Neural cell (in vitro differentiated cells): Measurements from ENCODE around the gene SALL2. TPM values are rescaled to one million over a fixed set of nuclear protein-coding genes. Genes with fewer than 3 reads are reported as not detected.

ENCODE experiments used
- H2AFZ ChIP-seq: fragments of 200-600, 300-800 bp; sonication (generic), shearing (Covaris generic); 2 replicates; pipeline ENCODE4 v1.6.0; 2014; ENCODE audit warnings: low read depth, mild to moderate bottlenecking, antibody characterized with exemption, low read length, moderate library complexity
- H3F3A ChIP-seq: fragments of 200-600 bp; shearing (Covaris generic); 2 replicates; pipeline ENCODE4 v1.6.1; 2016; ENCODE audit warnings: mild to moderate bottlenecking, moderate library complexity, mixed read lengths, antibody characterized with exemption, low read length; ENCODE audit not compliant: insufficient read depth, poor library complexity, severe bottlenecking
- H3K27ac ChIP-seq: fragments of 200-600, 300-800 bp; sonication (generic), shearing (Covaris generic); 2 replicates; pipeline ENCODE4 v1.5.1; 2014; ENCODE audit warnings: mild to moderate bottlenecking, low read length, moderate library complexity
- H3K27me3 ChIP-seq: fragments of 300-800, 200-600 bp; sonication (generic), shearing (Covaris generic); 2 replicates; pipeline ENCODE4 v1.6.0; 2014; ENCODE audit warnings: mild to moderate bottlenecking, low read depth, low read length, moderate library complexity; ENCODE audit not compliant: insufficient read depth
- H3K36me3 ChIP-seq: fragments of 300-800, 200-600 bp; sonication (generic), shearing (Covaris generic); 2 replicates; pipeline ENCODE4 v1.5.1; 2014; ENCODE audit warnings: mild to moderate bottlenecking, antibody characterized with exemption, low read length, moderate library complexity; ENCODE audit not compliant: insufficient read depth
- H3K4me2 ChIP-seq: fragments of 300-800, 200-600 bp; sonication (generic), shearing (Covaris generic); 2 replicates; pipeline ENCODE4 v1.6.0; 2014; ENCODE audit warnings: mild to moderate bottlenecking, low read length
- H3K4me3 ChIP-seq: fragments of 300-800, 200-600 bp; sonication (generic), shearing (Covaris generic); 2 replicates; pipeline ENCODE4 v1.5.1; 2014; ENCODE audit warnings: mild to moderate bottlenecking, low read length, moderate library complexity
- H3K79me2 ChIP-seq: fragments of 200-600 bp; shearing (Covaris generic); replicated peaks from 2 replicates; pipeline ENCODE4 v1.6.0; 2014; ENCODE audit warnings: mild to moderate bottlenecking, low read length, moderate library complexity; ENCODE audit not compliant: insufficient read depth
- H3K9ac ChIP-seq: fragments of 300-800, 200-600 bp; sonication (generic), shearing (Covaris generic); 2 replicates; pipeline ENCODE4 v1.6.1; 2016; ENCODE audit warnings: mild to moderate bottlenecking, low read length, mixed read lengths
- H3K9me2 ChIP-seq: fragments of 200-600 bp; shearing (Covaris generic); 2 replicates; pipeline ENCODE4 v1.6.1; 2016; ENCODE audit warnings: mild to moderate bottlenecking, low read length, mixed read lengths; ENCODE audit not compliant: insufficient read depth
- H3K9me3 ChIP-seq: fragments of 200-600, 300-800 bp; sonication (generic), shearing (Covaris generic); 2 replicates; pipeline ENCODE4 v1.6.1; 2016; ENCODE audit warnings: mild to moderate bottlenecking, mixed run types, low read length, moderate library complexity, mixed read lengths
- H4K20me1 ChIP-seq: fragments of 200-600 bp; shearing (Covaris generic); 2 replicates; pipeline ENCODE4 v1.6.1; 2016; ENCODE audit warnings: mild to moderate bottlenecking, mixed run types; ENCODE audit not compliant: insufficient read depth
- EP300 ChIP-seq: fragments of 450-650 bp; conservative IDR thresholded peaks from 2 replicates; pipeline ENCODE4 v1.6.1; 2014; ENCODE audit warnings: antibody characterized with exemption, mild to moderate bottlenecking, moderate library complexity; ENCODE audit not compliant: poor library complexity, severe bottlenecking
- EZH2 ChIP-seq: fragments of 200-600, 300-800 bp; shearing (Covaris generic), sonication (generic); IDR thresholded peaks from 2 replicates; pipeline ENCODE4 v1.6.1; 2014; ENCODE audit warnings: antibody characterized with exemption, low read length, borderline replicate concordance, mild to moderate bottlenecking; ENCODE audit not compliant: insufficient read depth, poor library complexity, severe bottlenecking
- MXI1 ChIP-seq: fragments of 450-650 bp; conservative IDR thresholded peaks from 2 replicates; pipeline ENCODE4 v1.6.1; 2014; ENCODE audit warnings: antibody characterized with exemption, mild to moderate bottlenecking; ENCODE audit not compliant: poor library complexity, severe bottlenecking
- POLR2AphosphoS5 ChIP-seq: IDR thresholded peaks from 2 replicates; pipeline ENCODE4 v1.6.1; 2012
- RAD21 ChIP-seq: fragments of 450-650 bp; conservative IDR thresholded peaks from 2 replicates; pipeline ENCODE4 v1.6.1; 2014; ENCODE audit warnings: antibody characterized with exemption, mild to moderate bottlenecking, moderate library complexity
- SMC3 ChIP-seq: fragments of 450-650 bp; conservative IDR thresholded peaks from 2 replicates; pipeline ENCODE4 v1.6.1; 2014; ENCODE audit warnings: antibody characterized with exemption, mild to moderate bottlenecking, moderate library complexity; ENCODE audit not compliant: poor library complexity
- TAF1 ChIP-seq: IDR thresholded peaks from 2 replicates; pipeline ENCODE4 v1.6.1; 2012; ENCODE audit warnings: low read depth
- polyA plus RNA-seq: library from polyadenylated mRNA; depleted of rRNA; stranded (reverse); fragments of >200 nt; gene quantifications from 2 replicates; pipeline ENCODE4 v1.2.3, GENCODE V29; 2014
- TF ChIP-seq, protein P1 (sequence below): fragments of 450-650 bp; IDR thresholded peaks from 2 replicates; pipeline ENCODE4 v1.5.1; 2014; ENCODE audit warnings: antibody characterized with exemption, mild to moderate bottlenecking, moderate library complexity; ENCODE audit not compliant: poor library complexity, severe bottlenecking
- TF ChIP-seq, protein P2 (sequence below): IDR thresholded peaks from 2 replicates; pipeline ENCODE4 v1.6.1; 2012; ENCODE audit warnings: borderline replicate concordance

The SALL2 gene
- polyA plus RNA-seq, 1 donor from 2014 or later: 23.6 TPM

DNA sequence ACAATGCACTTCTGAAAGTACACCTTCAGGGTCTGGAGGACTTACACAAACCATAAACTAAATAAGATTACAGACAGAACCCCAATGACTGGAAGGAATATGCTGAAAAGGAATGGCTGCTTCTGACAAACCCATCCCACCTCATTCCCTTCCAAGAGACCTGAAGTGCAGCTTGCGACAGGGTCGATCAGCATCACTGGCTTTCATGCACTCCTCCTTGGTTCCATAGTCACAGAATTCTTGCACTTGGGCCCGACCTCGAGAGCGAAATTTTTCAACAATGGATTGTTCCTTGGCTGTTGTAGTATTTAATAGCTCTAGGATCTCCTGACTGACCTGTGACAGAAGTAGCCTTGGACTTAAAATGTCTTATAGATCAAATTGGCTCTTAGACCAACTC, 24.6 kb downstream of the SALL2 start:
- TF ChIP-seq EZH2 (no peak), TAF1 (no peak), MXI1 (no peak), POLR2AphosphoS5 (no peak), RAD21 (no peak), SMC3 (no peak)
- TF ChIP-seq, protein P1, sequence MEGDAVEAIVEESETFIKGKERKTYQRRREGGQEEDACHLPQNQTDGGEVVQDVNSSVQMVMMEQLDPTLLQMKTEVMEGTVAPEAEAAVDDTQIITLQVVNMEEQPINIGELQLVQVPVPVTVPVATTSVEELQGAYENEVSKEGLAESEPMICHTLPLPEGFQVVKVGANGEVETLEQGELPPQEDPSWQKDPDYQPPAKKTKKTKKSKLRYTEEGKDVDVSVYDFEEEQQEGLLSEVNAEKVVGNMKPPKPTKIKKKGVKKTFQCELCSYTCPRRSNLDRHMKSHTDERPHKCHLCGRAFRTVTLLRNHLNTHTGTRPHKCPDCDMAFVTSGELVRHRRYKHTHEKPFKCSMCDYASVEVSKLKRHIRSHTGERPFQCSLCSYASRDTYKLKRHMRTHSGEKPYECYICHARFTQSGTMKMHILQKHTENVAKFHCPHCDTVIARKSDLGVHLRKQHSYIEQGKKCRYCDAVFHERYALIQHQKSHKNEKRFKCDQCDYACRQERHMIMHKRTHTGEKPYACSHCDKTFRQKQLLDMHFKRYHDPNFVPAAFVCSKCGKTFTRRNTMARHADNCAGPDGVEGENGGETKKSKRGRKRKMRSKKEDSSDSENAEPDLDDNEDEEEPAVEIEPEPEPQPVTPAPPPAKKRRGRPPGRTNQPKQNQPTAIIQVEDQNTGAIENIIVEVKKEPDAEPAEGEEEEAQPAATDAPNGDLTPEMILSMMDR: no peak
- TF ChIP-seq, protein P2, sequence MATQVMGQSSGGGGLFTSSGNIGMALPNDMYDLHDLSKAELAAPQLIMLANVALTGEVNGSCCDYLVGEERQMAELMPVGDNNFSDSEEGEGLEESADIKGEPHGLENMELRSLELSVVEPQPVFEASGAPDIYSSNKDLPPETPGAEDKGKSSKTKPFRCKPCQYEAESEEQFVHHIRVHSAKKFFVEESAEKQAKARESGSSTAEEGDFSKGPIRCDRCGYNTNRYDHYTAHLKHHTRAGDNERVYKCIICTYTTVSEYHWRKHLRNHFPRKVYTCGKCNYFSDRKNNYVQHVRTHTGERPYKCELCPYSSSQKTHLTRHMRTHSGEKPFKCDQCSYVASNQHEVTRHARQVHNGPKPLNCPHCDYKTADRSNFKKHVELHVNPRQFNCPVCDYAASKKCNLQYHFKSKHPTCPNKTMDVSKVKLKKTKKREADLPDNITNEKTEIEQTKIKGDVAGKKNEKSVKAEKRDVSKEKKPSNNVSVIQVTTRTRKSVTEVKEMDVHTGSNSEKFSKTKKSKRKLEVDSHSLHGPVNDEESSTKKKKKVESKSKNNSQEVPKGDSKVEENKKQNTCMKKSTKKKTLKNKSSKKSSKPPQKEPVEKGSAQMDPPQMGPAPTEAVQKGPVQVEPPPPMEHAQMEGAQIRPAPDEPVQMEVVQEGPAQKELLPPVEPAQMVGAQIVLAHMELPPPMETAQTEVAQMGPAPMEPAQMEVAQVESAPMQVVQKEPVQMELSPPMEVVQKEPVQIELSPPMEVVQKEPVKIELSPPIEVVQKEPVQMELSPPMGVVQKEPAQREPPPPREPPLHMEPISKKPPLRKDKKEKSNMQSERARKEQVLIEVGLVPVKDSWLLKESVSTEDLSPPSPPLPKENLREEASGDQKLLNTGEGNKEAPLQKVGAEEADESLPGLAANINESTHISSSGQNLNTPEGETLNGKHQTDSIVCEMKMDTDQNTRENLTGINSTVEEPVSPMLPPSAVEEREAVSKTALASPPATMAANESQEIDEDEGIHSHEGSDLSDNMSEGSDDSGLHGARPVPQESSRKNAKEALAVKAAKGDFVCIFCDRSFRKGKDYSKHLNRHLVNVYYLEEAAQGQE: no peak
- Histone ChIP-seq H3K9me2 (no peaks in the 10 kb centered on the region), H3K79me2 (peaks cover 6% of the 10 kb centered on the region), H3K9ac (no peak overlapping the region), H3K27me3 (no peaks in the 10 kb centered on the region), H3K9me3 (no peaks in the 10 kb centered on the region), H3K4me3 (no peak overlapping the region), H2AFZ (no peak overlapping the region), H3K4me2 (no peak overlapping the region), H3F3A (no peaks in the 10 kb centered on the region), H3K36me3 (peaks cover 10% of the 10 kb centered on the region), H3K27ac (no peak overlapping the region), H4K20me1 (no peaks in the 10 kb centered on the region)

DNA sequence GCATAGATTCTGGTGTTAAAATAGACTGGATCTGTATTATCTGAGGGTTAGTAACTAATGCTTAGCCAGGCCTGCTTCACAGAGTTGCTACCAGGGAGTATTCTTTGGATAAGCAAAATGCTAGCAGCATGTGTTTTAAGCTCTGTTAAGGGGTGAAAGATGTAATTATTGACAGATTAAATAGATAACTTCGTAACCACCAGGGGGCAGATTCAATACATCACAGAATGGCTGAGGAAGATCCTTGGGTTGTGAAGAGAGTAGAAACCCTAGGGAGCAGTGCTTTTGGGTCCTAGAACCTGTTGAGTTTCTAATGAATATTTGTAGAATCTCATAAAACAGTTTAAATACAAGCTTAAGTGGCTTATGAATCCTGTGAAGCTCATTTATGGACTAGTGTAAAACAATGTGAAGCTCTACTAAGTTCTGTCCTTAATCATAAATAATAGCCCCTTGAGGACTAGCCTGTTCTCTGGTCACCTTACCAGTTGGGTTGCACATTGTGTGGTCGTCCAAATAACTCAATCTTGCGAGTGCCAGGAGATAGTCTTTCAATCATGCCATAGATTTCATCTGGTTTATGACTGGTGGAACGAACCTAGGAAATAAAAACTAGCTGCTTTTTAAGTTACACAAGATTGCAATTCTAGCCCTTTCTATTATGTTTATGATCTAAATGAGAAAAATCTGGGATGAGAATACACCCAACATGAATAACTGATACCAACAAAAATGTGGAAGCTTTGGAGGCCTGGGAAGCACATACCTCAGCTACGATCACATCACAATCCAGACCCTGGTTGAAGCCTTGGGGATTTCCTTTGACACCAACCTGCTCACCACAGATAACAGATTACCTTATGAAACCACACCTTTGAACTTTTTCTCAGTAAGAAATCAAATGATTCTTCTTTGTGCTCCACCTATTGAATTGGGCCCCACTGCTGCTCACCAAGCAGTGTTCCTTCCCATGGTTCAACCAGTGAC, 27.3 kb downstream of the SALL2 start:
- Histone ChIP-seq H3K9me2 (no peaks in the 10 kb centered on the region), H3K4me2 (no peak overlapping the region), H3K9me3 (no peaks in the 10 kb centered on the region), H3K27me3 (no peaks in the 10 kb centered on the region), H3F3A (no peaks in the 10 kb centered on the region), H3K9ac (no peak overlapping the region), H3K27ac (no peak overlapping the region), H3K36me3 (peaks cover 17% of the 10 kb centered on the region), H3K4me3 (no peak overlapping the region), H2AFZ (no peak overlapping the region), H4K20me1 (no peaks in the 10 kb centered on the region), H3K79me2 (no peaks in the 10 kb centered on the region)
- TF ChIP-seq SMC3: peak; percentile 90
- peak; percentile 78 for TF ChIP-seq RAD21
- TF ChIP-seq POLR2AphosphoS5: no peak
- no peak for TF ChIP-seq EZH2
- TF ChIP-seq, protein P2: no peak
- no peak for TF ChIP-seq EP300
- TF ChIP-seq TAF1: no peak
- no peak for TF ChIP-seq MXI1
- TF ChIP-seq, protein P1: peak; percentile 76
